ENCODE results near the gene TAF11L12. TPM values are rescaled to one million over a fixed set of nuclear protein-coding genes. Genes with fewer than 3 reads are reported as not detected.
"Not testable (repeated sequence)": the region's sequence is repeated elsewhere in the genome, so short reads cannot be mapped to it uniquely, and the experiment has no call there.

The TAF11L12 gene
- polyA plus RNA-seq = not detected

- H3K27ac ChIP-seq (ENCODE audit: low read depth, low read length) = not testable (repeated sequence)
- WGBS, 3 donors = 67 to 73% (median 68%) methylated on average over 2 of the region's 2 CpGs
Measured at GRCh38 chr5:17610092-17610491, at the start of gene TAF11L12. TAF11L12 (plus strand) TSS chr5:17610392.

DNA sequence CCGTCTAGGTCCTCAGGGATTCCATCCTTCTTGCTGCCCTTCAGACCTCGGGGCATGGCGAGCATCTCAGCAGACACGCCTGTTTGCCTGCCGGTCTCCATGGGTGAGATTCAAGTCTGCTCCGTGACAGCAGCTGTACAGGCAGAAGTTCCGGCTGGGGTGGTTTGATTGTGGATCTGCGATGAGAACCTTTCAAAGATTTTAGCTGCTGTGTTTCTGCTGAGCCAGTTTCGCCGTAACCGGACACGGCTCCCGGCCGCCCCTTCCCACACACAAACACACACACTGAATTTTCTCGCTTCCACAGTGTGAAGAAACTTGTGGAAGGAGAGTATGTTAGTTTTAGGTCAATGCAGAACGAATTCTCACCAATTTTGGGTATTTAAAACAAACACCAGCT is 24.5 kb upstream of the TAF11L12 start, which contains the start of gene TAF11L7:
TSS of gene TAF11L7 (minus strand) at position 101 of the 400 bp plus-strand sequence.
- not testable (repeated sequence) for H3K27ac ChIP-seq (ENCODE audit: low read depth, low read length)
- WGBS, 3 donors = no CpG with 5 or more reads among the region's 16 CpGs

GRCh38 chr5:17590860-17591259 is 19.3 kb upstream of the TAF11L12 start, which contains the start of gene TAF11L8:
TAF11L8 (minus strand) TSS chr5:17590960.
- no CpG with 5 or more reads among the region's 16 CpGs for WGBS, 3 donors
- not testable (repeated sequence) for H3K27ac ChIP-seq (ENCODE audit: low read depth, low read length)

DNA sequence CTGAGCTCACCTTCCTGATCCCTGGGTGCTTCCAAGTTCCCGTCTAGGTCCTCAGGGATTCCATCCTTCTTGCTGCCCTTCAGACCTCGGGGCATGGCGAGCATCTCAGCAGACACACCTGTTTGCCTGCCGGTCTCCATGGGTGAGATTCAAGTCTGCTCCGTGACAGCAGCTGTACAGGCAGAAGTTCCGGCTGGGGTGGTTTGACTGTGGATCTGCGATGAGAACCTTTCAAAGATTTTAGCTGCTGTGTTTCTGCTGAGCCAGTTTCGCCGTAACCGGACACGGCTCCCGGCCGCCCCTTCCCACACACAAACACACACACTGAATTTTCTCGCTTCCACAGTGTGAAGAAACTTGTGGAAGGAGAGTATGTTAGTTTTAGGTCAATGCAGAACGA is 15.9 kb upstream of the TAF11L12 start, which contains the start of gene TAF11L9:
TSS of gene TAF11L9 (minus strand) at position 140 of the 400 bp plus-strand sequence.
- not testable (repeated sequence) for H3K27ac ChIP-seq (ENCODE audit: low read depth, low read length)
- WGBS, 3 donors = 89 to 98% (median 91%) methylated on average over 6 to 10 of the region's 15 CpGs

GRCh38 chr5:17597728-17598127 is 12.5 kb upstream of the TAF11L12 start, which contains the start of gene TAF11L10:
TAF11L10 (minus strand) TSS chr5:17597828.
- WGBS, 3 donors = no CpG with 5 or more reads among the region's 15 CpGs
- H3K27ac ChIP-seq (ENCODE audit: low read depth, low read length) = not testable (repeated sequence)

DNA sequence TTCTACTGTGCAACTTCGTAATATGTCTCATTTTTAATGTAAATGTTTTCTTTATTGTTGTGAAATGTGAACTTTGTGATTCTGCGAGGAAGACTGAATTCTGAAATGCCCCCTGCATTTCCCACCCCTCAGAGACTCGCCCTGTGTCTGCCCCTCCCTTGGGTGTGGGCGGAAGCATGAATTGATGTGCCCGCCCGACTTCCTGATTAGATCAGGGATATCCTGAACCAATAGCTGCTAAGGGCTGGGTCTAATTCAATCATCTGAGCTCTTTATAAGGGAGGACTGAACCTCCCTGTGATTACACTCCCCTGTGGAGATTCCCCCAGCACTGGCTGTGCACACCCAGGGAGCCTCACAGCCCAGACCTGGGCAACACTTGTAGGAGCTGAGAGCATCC is 6.3 kb upstream of the TAF11L12 start, which contains the start of gene TAF11L11:
TSS of gene TAF11L11 (plus strand) at position 304 of the 400 bp plus-strand sequence.
- H3K27ac ChIP-seq (ENCODE audit: low read depth, low read length) = not testable (repeated sequence)
- 61 to 69% (median 68%) methylated on average over 6 of the region's 6 CpGs for WGBS, 3 donors

DNA sequence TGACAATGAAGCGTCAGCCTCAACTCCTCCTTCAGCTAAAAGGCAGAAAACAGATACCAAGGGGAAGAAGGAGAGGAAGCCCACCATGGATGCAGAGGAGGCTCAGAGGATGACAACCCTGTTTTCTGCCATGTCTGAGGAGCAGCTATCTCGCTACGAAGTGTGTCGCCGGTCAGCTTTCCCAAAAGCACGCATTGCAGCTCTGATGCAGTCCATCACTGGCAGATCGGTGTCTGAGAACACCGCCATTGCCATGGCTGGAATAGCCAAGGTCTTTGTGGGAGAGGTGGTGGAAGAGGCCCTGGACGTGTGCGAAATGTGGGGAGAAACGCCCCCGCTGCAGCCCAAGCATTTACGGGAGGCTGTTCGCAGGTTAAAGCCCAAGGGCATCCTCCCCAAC is 5.2 kb upstream of the TAF11L12 start:
- no peak overlapping the region for H3K27ac ChIP-seq (ENCODE audit: low read depth, low read length)
- 90 to 95% (median 95%) methylated on average over 14 of the region's 14 CpGs for WGBS, 3 donors

- WGBS, 3 donors = 78 to 89% (median 78%) methylated on average over 4 of the region's 4 CpGs
- not testable (repeated sequence) for H3K27ac ChIP-seq (ENCODE audit: low read depth, low read length)
Measured at GRCh38 chr5:17607461-17607860, 2.7 kb upstream of the TAF11L12 start.

DNA sequence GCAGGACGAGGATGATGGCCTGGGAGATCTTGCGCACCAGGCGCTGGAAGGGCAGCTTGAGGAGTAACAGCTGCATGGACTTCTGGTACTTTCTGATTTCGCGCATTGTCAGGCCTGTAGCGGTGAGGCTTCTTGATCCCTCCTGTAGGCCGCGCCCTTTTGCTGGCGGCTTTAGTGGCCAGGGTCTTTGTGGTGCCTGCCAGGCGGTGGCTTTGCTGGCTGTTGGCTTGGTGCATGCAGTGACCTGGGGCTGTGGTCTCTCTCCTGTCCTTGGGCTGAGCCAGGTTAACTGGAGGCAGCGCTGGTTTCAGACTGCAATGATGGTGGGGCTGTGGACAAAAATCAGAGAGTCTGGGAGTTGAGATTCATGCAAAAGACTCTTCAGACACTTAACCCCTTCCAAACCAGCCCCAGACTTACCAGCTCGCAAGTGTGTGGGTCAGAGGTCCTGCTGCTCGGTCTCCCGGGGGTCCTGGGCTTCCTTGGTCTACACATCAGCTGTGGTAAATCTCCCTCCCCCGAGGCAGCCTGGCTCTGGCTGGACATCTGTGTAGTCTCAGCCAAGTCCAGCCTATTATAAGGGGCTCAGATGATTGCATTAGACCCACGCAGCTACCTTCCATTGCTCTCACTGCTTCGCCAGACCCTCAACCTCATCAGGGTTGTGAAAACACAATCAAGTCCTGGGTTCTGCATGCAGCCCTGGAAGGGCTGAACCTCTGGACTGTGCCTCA is 4.8 kb downstream of the TAF11L12 start:
- 87 to 94% (median 88%) methylated on average over 17 of the region's 17 CpGs for WGBS, 3 donors
- H3K27ac ChIP-seq (ENCODE audit: low read depth, low read length) = no peak overlapping the region

DNA sequence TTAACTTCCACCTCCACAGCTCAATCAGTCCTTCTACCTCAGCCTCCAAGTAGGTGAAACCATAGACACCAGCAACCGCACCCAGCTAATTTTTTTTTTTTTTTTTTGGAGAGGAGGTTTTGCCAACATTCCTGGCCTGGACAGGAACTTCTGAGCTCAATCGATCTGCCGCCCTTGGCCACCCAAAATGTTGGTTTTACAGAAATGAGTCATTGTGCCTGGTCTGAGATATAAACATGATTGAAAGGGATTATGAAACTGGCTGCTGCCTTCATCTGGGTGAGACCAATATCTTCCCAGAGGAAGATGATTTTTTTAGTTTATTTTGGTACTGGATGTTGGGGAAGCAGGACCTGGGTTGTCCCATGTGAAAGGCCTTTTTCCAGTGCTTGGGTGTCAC is 9.2 kb downstream of the TAF11L12 start:
- WGBS, 3 donors = 78 to 91% (median 80%) methylated on average over 3 of the region's 3 CpGs
- H3K27ac ChIP-seq (ENCODE audit: low read depth, low read length) = no peak overlapping the region

DNA sequence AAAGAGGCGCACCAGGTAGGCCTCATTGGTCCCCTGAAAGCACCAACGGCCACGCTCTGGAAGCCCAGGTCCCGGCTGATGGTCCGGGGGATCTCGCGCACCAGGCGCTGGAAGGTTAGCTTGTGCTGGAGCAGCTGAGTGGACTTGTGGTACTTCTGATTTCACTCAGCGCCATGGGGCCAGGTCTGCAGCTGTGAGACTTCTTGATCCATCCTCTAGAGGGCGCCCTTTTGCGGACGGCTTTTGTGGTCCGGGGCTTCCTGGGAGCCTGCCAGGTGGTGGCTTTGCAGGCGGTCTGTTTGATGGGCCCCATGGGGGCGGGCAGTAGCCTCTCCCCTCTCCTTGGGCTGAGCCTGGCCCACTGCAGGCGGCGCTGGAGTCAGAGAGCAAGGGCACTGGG is 10.4 kb downstream of the TAF11L12 start:
- no peak overlapping the region for H3K27ac ChIP-seq (ENCODE audit: low read depth, low read length)
- WGBS, 3 donors = 82 to 88% (median 85%) methylated on average over 17 of the region's 17 CpGs

DNA sequence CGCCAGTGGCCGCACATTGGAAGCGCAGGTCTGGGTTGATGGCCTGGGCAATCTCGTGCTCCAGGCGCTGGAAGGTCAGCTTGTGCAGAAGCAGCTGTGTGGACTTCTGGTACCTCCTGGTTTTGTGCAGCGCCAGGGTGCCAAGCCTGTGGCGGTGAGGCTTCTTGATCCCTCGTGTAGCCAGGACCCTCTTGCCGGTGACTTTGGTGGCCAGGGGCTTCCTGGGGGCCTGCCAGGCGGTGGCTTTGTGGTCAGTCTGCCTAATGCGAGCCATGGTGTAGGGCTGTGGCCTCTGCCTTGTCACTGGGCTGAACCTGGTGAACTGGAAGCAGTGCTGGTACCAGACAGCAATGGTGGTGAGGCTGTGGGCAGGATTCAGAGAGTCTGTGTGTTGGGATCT is 15.5 kb downstream of the TAF11L12 start:
- H3K27ac ChIP-seq (ENCODE audit: low read depth, low read length) = no peak overlapping the region
- 80 to 92% (median 87%) methylated on average over 11 of the region's 11 CpGs for WGBS, 3 donors

GRCh38 chr5:17631788-17632187 is 21.6 kb downstream of the TAF11L12 start, which contains the start of gene TAF11L13:
TAF11L13 (plus strand) TSS chr5:17632088.
- WGBS, 3 donors = 65 to 96% (median 83%) methylated on average over 5 to 8 of the region's 12 CpGs
- H3K27ac ChIP-seq (ENCODE audit: low read depth, low read length) = not testable (repeated sequence)

DNA sequence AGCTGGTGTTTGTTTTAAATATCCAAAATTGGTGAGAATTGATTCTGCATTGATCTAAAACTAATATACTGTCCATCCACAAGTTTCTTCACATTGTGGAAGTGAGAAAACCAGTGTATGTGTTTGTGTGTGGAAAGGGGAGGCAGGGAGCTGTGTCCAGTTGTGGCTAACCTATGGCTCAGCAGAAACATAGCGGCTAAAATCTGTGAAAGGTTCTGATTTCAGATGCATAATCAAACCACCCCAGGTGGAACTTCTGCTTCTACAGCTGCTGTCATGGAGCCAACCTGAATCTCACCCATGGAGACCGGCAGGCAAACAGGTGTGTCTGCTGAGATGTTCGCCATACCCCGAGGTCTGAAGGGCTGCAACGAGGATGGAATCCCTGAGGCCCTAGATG is 24.0 kb downstream of the TAF11L12 start, which contains the start of gene TAF11L14:
TSS of gene TAF11L14 (plus strand) at position 301 of the 400 bp plus-strand sequence.
- 80 to 92% (median 89%) methylated on average over 5 of the region's 5 CpGs for WGBS, 3 donors
- H3K27ac ChIP-seq (ENCODE audit: low read depth, low read length) = no peak within 1 kb of the TSS

GRCh38 chr5:17649232-17649631 is 39.0 kb downstream of the TAF11L12 start:
- H3K27ac ChIP-seq (ENCODE audit: low read depth, low read length) = not testable (repeated sequence)
- 84 to 96% (median 94%) methylated on average over 10 of the region's 10 CpGs for WGBS, 3 donors

DNA sequence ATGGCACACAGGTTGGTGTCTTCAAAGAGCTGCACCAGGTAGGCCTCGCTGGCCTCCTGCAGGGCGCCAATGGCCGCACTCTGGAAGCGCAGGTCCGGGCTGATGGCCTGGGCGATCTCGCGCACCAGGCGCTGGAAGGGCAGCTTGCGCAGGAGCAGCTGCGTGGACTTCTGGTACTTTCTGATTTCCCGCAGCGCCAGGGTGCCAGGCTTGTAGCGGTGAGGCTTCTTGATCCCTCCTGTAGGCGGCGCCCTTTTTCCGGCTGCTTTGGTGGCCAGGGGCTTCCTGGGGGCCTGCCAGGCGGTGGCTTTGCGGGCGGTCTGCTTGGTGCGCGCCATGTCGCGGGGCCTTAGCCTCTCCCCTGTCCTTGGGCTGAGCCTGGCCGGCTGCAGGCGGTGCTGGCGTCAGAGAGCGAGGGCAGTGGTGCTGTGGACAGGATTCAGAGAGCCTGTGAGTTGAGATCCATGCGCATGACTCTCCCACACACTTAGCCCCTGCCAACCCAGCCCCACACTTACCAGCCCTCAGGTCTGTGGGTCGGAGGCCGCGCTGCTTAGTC is 45.1 kb downstream of the TAF11L12 start:
- 91 to 98% (median 97%) methylated on average over 21 to 32 of the region's 32 CpGs for WGBS, 3 donors
- not testable (repeated sequence) for H3K27ac ChIP-seq (ENCODE audit: low read depth, low read length)

DNA sequence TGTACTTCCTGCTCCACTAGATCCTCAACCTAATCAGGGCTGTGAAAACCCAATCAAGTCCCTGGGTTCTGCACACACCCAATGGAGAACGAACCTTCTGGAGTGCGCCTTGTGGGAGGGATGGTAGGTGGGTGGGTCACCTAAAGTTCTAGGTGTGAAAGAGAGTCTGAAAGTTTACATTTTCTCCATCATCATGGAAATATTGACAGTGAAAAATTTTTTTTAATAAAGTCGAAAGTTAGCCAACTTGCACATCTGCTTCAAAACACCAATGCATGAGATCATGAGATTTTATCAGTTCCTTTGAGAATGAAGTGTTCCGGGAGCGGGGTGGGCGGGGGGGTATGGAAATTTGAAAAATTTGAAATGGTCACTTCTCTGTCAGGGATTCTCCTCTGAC is 45.7 kb downstream of the TAF11L12 start:
- H3K27ac ChIP-seq (ENCODE audit: low read depth, low read length) = no peak overlapping the region
- WGBS, 3 donors = 61 to 67% (median 63%) methylated on average over 6 of the region's 6 CpGs

Data from adipose tissue (tissue), 3 donors.